Endometrium (tissue), 2 donors: ENCODE measurements around the gene CFL2.
"Not testable (repeated sequence)": the region's sequence is repeated elsewhere in the genome, so short reads cannot be mapped to it uniquely, and the experiment has no call there.

ENCODE experiments used
- FAIRE-seq: peaks from 2 replicates; lab custom pipeline; 2012; peaks lifted over from hg19 to GRCh38; lab: Jason Lieb, UNC
- donor health status: control.
- donor health status: control.

Gene CFL2

GRCh38 chr14:34714320-34715126, at the start of gene CFL2:
CFL2 (minus strand) TSS chr14:34714593; CDS start chr14:34714540, 53 bp downstream.
- FAIRE-seq = no peak

- FAIRE-seq = no peak
Observed at GRCh38 chr14:34755215-34755614, 40.8 kb upstream of the CFL2 start.

GRCh38 chr14:34754687-34755086, 40.3 kb upstream of the CFL2 start:
- no peak for FAIRE-seq

GRCh38 chr14:34750670-34751069, 36.3 kb upstream of the CFL2 start:
- FAIRE-seq = peak; percentile 26

- no peak for FAIRE-seq
Observed at GRCh38 chr14:34750233-34750632, 35.8 kb upstream of the CFL2 start.

- FAIRE-seq = no peak
Observed at GRCh38 chr14:34749408-34749807, 35.0 kb upstream of the CFL2 start.

GRCh38 chr14:34742270-34743115, 28.1 kb upstream of the CFL2 start:
- no peak for FAIRE-seq

GRCh38 chr14:34741840-34742239, 27.4 kb upstream of the CFL2 start:
- FAIRE-seq = no peak

- FAIRE-seq = not testable (repeated sequence)
Observed at GRCh38 chr14:34740139-34740538, 25.7 kb upstream of the CFL2 start.

GRCh38 chr14:34737079-34737478, 22.7 kb upstream of the CFL2 start:
- not testable (repeated sequence) for FAIRE-seq

GRCh38 chr14:34733245-34733644, 18.9 kb upstream of the CFL2 start:
- no peak for FAIRE-seq

- no peak for FAIRE-seq
Observed at GRCh38 chr14:34732802-34733201, 18.4 kb upstream of the CFL2 start.

GRCh38 chr14:34723867-34724266, 9.5 kb upstream of the CFL2 start:
- FAIRE-seq = no peak

- peak; percentile 26 for FAIRE-seq
Observed at GRCh38 chr14:34722723-34723545, 8.5 kb upstream of the CFL2 start.

GRCh38 chr14:34721129-34721528, 6.7 kb upstream of the CFL2 start:
- no peak for FAIRE-seq

GRCh38 chr14:34718750-34719304, 4.4 kb upstream of the CFL2 start:
- no peak for FAIRE-seq

- no peak for FAIRE-seq
Observed at GRCh38 chr14:34715127-34715863, 902 bp upstream of the CFL2 start.

GRCh38 chr14:34713681-34714319, 593 bp downstream of the CFL2 start:
- no peak for FAIRE-seq

- no peak for FAIRE-seq
Observed at GRCh38 chr14:34713122-34713680, 1.2 kb downstream of the CFL2 start.
